NB4 (cell line): ENCODE data around the gene LMOD3.

Source experiments
- POLR2A ChIP-seq: IDR thresholded peaks from 2 replicates; pipeline ENCODE4 v1.6.1; 2011; ENCODE audit warnings: mild to moderate bottlenecking; ENCODE audit not compliant: insufficient read length; ENCODE audit errors: extremely low read depth
- TF ChIP-seq, protein P1 (sequence below): IDR thresholded peaks from one replicate; pipeline ENCODE4 v1.5.1; 2012; ENCODE audit warnings: low read depth, low read length
- TF ChIP-seq, protein P2 (sequence below): IDR thresholded peaks from 2 replicates; pipeline ENCODE4 v1.6.1; 2011; ENCODE audit warnings: low read depth, low read length

- TF ChIP-seq, protein P1, sequence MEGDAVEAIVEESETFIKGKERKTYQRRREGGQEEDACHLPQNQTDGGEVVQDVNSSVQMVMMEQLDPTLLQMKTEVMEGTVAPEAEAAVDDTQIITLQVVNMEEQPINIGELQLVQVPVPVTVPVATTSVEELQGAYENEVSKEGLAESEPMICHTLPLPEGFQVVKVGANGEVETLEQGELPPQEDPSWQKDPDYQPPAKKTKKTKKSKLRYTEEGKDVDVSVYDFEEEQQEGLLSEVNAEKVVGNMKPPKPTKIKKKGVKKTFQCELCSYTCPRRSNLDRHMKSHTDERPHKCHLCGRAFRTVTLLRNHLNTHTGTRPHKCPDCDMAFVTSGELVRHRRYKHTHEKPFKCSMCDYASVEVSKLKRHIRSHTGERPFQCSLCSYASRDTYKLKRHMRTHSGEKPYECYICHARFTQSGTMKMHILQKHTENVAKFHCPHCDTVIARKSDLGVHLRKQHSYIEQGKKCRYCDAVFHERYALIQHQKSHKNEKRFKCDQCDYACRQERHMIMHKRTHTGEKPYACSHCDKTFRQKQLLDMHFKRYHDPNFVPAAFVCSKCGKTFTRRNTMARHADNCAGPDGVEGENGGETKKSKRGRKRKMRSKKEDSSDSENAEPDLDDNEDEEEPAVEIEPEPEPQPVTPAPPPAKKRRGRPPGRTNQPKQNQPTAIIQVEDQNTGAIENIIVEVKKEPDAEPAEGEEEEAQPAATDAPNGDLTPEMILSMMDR: no peak
- peak; percentile 32 for TF ChIP-seq POLR2A
- TF ChIP-seq, protein P2, sequence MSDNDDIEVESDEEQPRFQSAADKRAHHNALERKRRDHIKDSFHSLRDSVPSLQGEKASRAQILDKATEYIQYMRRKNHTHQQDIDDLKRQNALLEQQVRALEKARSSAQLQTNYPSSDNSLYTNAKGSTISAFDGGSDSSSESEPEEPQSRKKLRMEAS: peak; percentile 62
Measured at GRCh38 chr3:69084326-69085167, 37.8 kb downstream of the LMOD3 start, which contains the start of gene ARL6IP5.
